ENCODE measurements around the gene SMU1.

GRCh38 chr9:33051144-33051543 lies 25.3 kb downstream of the SMU1 start:
- no peak for TF ChIP-seq POLR2A (IDR thresholded peaks at IDR 0.05)
- TF ChIP-seq, protein P1, sequence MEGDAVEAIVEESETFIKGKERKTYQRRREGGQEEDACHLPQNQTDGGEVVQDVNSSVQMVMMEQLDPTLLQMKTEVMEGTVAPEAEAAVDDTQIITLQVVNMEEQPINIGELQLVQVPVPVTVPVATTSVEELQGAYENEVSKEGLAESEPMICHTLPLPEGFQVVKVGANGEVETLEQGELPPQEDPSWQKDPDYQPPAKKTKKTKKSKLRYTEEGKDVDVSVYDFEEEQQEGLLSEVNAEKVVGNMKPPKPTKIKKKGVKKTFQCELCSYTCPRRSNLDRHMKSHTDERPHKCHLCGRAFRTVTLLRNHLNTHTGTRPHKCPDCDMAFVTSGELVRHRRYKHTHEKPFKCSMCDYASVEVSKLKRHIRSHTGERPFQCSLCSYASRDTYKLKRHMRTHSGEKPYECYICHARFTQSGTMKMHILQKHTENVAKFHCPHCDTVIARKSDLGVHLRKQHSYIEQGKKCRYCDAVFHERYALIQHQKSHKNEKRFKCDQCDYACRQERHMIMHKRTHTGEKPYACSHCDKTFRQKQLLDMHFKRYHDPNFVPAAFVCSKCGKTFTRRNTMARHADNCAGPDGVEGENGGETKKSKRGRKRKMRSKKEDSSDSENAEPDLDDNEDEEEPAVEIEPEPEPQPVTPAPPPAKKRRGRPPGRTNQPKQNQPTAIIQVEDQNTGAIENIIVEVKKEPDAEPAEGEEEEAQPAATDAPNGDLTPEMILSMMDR (IDR thresholded peaks at IDR 0.05), result no peak
- no peak for TF ChIP-seq POLR2AphosphoS5 (IDR thresholded peaks at IDR 0.05)
- no peak for TF ChIP-seq EP300 (IDR thresholded peaks at IDR 0.05)
